Keratinocyte (primary cell): ENCODE data around the gene CIROP. TPM values are rescaled to one million over a fixed set of nuclear protein-coding genes. Genes with fewer than 3 reads are reported as not detected.
A peak's percentile ranks its signal among the peaks of the same experiment; 100 is the strongest.

Experiments used
- DNase-seq: peaks from one replicate; pipeline ENCODE4 v3.0.0-alpha.2; 2011; ENCODE audit warnings: low read depth, missing footprints, low spot score
- FAIRE-seq: peaks from 2 replicates; lab custom pipeline; 2011; peaks lifted over from hg19 to GRCh38; lab: Jason Lieb, UNC
- H2AFZ ChIP-seq: 2 replicates; pipeline ENCODE4 v1.6.0; 2012; ENCODE audit warnings: low read length, control low read depth, inconsistent platforms; ENCODE audit not compliant: control insufficient read depth
- H3K27ac ChIP-seq: 2 replicates; pipeline ENCODE4 v1.5.1; 2011; ENCODE audit warnings: low read length; ENCODE audit not compliant: control insufficient read depth, insufficient read depth
- H3K27me3 ChIP-seq: 3 replicates; pipeline ENCODE4 v1.6.0; 2011; ENCODE audit warnings: low read length; ENCODE audit not compliant: control insufficient read depth, insufficient read depth; ENCODE audit errors: extremely low read depth
- H3K36me3 ChIP-seq, 2 experiments: 2 replicates in 1 of 2; 3 replicates in 1 of 2; pipeline ENCODE4 v1.5.1; 2011; ENCODE audit warnings: low read length in 2 of 2, mild to moderate bottlenecking in 1 of 2; ENCODE audit not compliant: control insufficient read depth in 2 of 2, insufficient read depth in 2 of 2; ENCODE audit errors: extremely low read depth in 1 of 2
- H3K4me1 ChIP-seq: 3 replicates; pipeline ENCODE4 v1.5.1; 2011; ENCODE audit warnings: low read length; ENCODE audit not compliant: control insufficient read depth, insufficient read depth; ENCODE audit errors: extremely low read depth
- H3K4me2 ChIP-seq: 3 replicates; pipeline ENCODE4 v1.6.0; 2011; ENCODE audit warnings: low read depth, low read length; ENCODE audit not compliant: control insufficient read depth, insufficient read depth; ENCODE audit errors: extremely low read depth
- H3K4me3 ChIP-seq, 3 experiments: fragments of 200-600 bp in 1 of 3; sonication (generic) in 1 of 3; 2 replicates in 2 of 3; 3 replicates in 1 of 3; pipeline ENCODE4 v1.5.1; 2011 to 2016; ENCODE audit warnings: low read length in 3 of 3, mild to moderate bottlenecking in 3 of 3, control low read depth in 2 of 3, inconsistent platforms in 1 of 3, low read depth in 1 of 3, mixed read lengths in 1 of 3, mixed run types in 1 of 3, moderate library complexity in 1 of 3; ENCODE audit not compliant: control insufficient read depth in 2 of 3, insufficient read depth in 2 of 3; ENCODE audit errors: extremely low read depth in 1 of 3
- H3K79me2 ChIP-seq: 2 replicates; pipeline ENCODE4 v1.6.0; 2012; ENCODE audit warnings: low read length; ENCODE audit not compliant: control insufficient read depth, insufficient read depth
- H3K9ac ChIP-seq: 3 replicates; pipeline ENCODE4 v1.6.0; 2011; ENCODE audit warnings: low read length; ENCODE audit not compliant: control insufficient read depth, insufficient read depth; ENCODE audit errors: extremely low read depth
- H3K9me1 ChIP-seq: 3 replicates; pipeline ENCODE4 v1.6.0; 2011; ENCODE audit warnings: low read length; ENCODE audit not compliant: control insufficient read depth, insufficient read depth; ENCODE audit errors: extremely low read depth
- H3K9me3 ChIP-seq: 2 replicates; pipeline ENCODE4 v1.5.1; 2012; ENCODE audit warnings: low read depth, low read length; ENCODE audit not compliant: control insufficient read depth
- H4K20me1 ChIP-seq: 3 replicates; pipeline ENCODE4 v1.6.0; 2011; ENCODE audit warnings: low read length; ENCODE audit not compliant: control insufficient read depth, insufficient read depth; ENCODE audit errors: extremely low read depth
- EZH2 ChIP-seq: IDR thresholded peaks from one replicate; pipeline ENCODE4 v1.6.1; 2012; ENCODE audit warnings: inconsistent platforms, mild to moderate bottlenecking, low read length, moderate library complexity
- dilution Hi-C: fragments of 300-500 bp; cut with MboI; formaldehyde crosslinking; loops from one replicate; pipeline ENCODE4 v1.7.0; 2020; ENCODE audit warnings: low sequenced_read_pairs; ENCODE audit not compliant: extremely low pct_ligation_motif_present
- polyA plus RNA-seq, 5 experiments: library from polyadenylated mRNA; depleted of rRNA in 3 of 5; stranded (reverse) in 3 of 5; stranded (forward) in 1 of 5; unstranded in 1 of 5; fragments of >200 nt; gene quantifications; 1 replicate in 1 of 5; 2 replicates in 3 of 5; 3 replicates in 1 of 5; pipeline versions ENCODE4 v1.2.1 to v1.2.3, GENCODE V29; 2011 to 2012; ENCODE audit warnings: missing spikeins in 2 of 5, low read depth in 1 of 5, low replicate concordance in 1 of 5
- TF ChIP-seq, protein P1 (sequence below), 3 experiments: IDR thresholded peaks in 1 of 3; conservative IDR thresholded peaks in 1 of 3; optimal IDR thresholded peaks in 1 of 3; 2 replicates in 2 of 3; 3 replicates in 1 of 3; pipeline versions ENCODE3 to v1.5.1; 2011; ENCODE audit warnings: low read length in 3 of 3, mild to moderate bottlenecking in 3 of 3, moderate library complexity in 2 of 3, control low read depth in 1 of 3, inconsistent platforms in 1 of 3; ENCODE audit not compliant: insufficient read depth in 2 of 3; ENCODE audit errors: extremely low read depth in 1 of 3

Gene CIROP
- polyA plus RNA-seq, 1 donor (not counting 4 experiments of a cell fraction or from before 2014, with no cell fraction given) = not detected

DNA sequence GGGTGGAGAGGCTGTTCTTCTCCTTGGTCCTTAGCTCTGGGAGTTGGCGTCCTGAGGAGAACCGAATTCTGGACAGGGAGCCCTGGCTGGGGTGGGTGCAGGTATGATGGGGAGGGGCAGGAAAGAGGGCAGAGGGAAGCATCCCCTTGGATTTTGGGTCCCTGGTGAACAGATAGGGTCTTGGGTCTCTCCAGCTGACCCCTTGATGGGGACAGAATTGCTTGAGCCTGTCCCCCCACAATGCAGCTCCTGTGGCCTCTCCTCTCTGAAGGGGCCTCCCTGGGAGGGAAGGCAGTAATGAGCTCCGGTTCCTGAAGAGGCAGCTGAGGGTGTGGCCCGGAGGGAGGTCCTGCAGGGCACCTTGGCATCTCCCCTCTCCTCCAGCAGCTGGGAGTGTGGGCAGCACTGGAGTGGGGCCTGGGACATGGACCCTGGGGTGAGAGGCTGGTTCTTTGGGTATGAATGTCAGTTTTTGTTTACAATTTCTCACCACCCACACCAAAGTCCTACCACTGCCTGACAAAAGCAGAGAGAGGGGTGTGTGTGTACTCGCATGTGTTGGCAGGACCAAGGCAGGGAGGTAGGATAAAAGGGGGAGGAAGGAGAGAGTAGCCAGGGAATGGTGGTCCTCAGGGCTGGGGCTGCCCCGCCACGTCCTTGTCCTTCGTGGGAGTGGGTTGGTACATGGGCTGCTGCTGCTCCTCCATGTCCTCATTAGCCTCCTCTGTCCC, 21.9 kb upstream of the CIROP start:
- Histone ChIP-seq H3K9me1 (no peaks in the 10 kb centered on the region), H3K79me2 (no peaks in the 10 kb centered on the region), H3K4me1 (peaks cover 27% of the 10 kb centered on the region), H3K27ac (no peak overlapping the region), H3K36me3 (peaks cover 6 to 12% of the 10 kb centered on the region in 2 experiments), H3K4me3 (no peak overlapping the region), H3K9ac (no peak overlapping the region), H3K27me3 (no peaks in the 10 kb centered on the region), H2AFZ (no peak overlapping the region), H4K20me1 (no peaks in the 10 kb centered on the region), H3K4me2 (no peak overlapping the region), H3K9me3 (no peaks in the 10 kb centered on the region)
- DNase-seq (no peak), FAIRE-seq (no peak)
- dilution Hi-C loops = no loop called here
- no peak for TF ChIP-seq EZH2
- TF ChIP-seq, protein P1, sequence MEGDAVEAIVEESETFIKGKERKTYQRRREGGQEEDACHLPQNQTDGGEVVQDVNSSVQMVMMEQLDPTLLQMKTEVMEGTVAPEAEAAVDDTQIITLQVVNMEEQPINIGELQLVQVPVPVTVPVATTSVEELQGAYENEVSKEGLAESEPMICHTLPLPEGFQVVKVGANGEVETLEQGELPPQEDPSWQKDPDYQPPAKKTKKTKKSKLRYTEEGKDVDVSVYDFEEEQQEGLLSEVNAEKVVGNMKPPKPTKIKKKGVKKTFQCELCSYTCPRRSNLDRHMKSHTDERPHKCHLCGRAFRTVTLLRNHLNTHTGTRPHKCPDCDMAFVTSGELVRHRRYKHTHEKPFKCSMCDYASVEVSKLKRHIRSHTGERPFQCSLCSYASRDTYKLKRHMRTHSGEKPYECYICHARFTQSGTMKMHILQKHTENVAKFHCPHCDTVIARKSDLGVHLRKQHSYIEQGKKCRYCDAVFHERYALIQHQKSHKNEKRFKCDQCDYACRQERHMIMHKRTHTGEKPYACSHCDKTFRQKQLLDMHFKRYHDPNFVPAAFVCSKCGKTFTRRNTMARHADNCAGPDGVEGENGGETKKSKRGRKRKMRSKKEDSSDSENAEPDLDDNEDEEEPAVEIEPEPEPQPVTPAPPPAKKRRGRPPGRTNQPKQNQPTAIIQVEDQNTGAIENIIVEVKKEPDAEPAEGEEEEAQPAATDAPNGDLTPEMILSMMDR (optimal IDR thresholded peaks at IDR 0.05 in 1 of 3, IDR thresholded peaks at IDR 0.05 in 1 of 3, conservative IDR thresholded peaks at IDR 0.05 in 1 of 3; ENCODE audit: extremely low read depth in 1 of 3, insufficient read depth in 2 of 3, low read length in 3 of 3) = no peak

DNA sequence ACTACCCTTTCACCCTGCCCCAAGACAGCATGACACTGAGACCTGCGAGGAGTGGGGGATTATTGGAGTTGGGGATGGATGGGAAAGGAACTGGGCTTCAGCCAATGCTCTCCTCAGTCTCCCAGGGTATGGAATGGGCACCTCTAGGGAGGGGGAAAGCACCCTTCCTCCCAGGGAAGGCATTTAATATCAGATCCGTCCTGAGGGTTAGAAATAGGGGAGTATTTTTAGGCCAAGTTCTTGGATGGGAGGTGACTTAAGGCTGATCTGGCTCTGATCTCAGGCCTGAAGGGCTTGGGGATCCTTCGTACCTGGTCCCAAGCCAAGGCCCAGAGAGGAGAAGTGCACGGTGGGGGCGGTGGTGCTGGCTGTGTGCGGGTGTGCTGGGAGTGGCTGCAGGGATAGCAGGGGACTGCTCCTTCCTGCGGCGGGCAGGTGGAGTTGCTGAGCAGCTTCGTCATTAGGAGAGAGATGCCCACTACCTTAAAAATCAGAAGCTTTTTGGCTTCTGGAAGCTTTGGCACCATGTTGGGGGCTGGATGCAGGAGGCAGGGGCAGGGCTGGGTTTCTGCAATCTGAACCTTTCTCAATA, 21.2 kb upstream of the CIROP start:
- no peak for DNase-seq
- TF ChIP-seq EZH2 = no peak
- TF ChIP-seq, protein P1 (optimal IDR thresholded peaks at IDR 0.05 in 1 of 3, IDR thresholded peaks at IDR 0.05 in 1 of 3, conservative IDR thresholded peaks at IDR 0.05 in 1 of 3; ENCODE audit: extremely low read depth in 1 of 3, insufficient read depth in 2 of 3, low read length in 3 of 3) = peak in 1 of 3 experiments; percentile 22
- no peak overlapping the region for H2AFZ ChIP-seq
- dilution Hi-C loops = no loop called here
- H3K9ac ChIP-seq = no peak overlapping the region
- no peaks in the 10 kb centered on the region for H3K27me3 ChIP-seq
- H3K27ac ChIP-seq = no peak overlapping the region
- H3K4me2 ChIP-seq = no peak overlapping the region
- no peaks in the 10 kb centered on the region for H3K9me1 ChIP-seq
- peaks cover 6 to 12% of the 10 kb centered on the region in 2 experiments for H3K36me3 ChIP-seq
- H3K79me2 ChIP-seq = no peaks in the 10 kb centered on the region
- no peaks in the 10 kb centered on the region for H4K20me1 ChIP-seq
- peaks cover 27% of the 10 kb centered on the region for H3K4me1 ChIP-seq
- H3K4me3 ChIP-seq = no peak overlapping the region
- FAIRE-seq = no peak
- H3K9me3 ChIP-seq = no peaks in the 10 kb centered on the region
